Measurements from ENCODE around the gene IGF2BP2.
A peak's percentile ranks its signal among the peaks of the same experiment; 100 is the strongest.

IGF2BP2 gene

DNA sequence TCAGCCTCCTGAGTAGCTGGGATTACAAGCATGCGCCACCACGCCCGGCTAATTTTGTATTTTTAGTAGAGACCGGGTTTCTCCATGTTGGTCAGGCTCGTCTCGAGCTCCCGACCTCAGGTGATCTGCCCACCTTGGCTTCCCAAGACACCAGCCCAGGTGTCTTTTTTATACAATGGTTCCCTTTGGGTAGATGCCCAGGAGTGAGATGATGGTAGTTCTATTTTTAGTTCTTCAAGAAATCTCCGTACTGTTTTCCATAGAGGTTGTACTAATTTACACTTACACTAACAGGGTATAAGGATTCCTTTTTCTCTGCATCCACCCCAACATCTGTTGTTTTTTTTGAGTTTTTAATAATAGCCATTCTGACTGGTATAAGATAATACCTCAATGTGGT, 94.3 kb downstream of the IGF2BP2 start:
- no peak for DNase-seq

DNA sequence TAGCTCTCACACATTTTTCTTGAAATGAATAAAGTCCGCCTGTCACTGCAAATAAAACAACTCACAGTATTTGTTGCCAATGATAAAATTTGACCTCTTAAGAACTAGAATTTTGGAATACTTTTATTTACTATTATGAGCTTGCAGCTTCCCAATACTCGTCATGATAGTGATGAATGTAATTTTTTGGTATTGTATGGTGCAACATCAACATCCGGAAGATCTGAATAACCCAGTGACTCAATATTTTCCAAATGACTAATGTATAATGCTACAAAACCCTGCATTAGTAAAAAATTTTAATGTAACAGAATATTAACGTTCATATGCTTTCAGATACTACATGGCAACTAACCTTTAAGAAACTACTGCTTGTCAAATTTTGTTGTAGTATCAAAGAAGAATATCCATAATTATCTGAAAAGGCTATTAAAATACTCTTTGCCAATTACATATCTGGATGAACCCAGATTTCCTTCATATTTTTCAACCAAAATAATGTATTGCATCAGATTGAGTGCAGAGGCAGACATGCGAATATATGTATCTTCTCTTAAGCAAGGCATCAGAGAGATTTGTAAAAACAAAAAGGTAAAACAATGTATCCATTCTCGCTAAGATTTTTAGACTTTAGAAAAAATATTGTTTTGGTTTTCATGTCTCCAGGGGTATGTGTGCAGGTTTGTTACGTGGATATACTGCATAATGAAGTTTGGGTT, 95.3 kb downstream of the IGF2BP2 start:
- no peak for DNase-seq

DNA sequence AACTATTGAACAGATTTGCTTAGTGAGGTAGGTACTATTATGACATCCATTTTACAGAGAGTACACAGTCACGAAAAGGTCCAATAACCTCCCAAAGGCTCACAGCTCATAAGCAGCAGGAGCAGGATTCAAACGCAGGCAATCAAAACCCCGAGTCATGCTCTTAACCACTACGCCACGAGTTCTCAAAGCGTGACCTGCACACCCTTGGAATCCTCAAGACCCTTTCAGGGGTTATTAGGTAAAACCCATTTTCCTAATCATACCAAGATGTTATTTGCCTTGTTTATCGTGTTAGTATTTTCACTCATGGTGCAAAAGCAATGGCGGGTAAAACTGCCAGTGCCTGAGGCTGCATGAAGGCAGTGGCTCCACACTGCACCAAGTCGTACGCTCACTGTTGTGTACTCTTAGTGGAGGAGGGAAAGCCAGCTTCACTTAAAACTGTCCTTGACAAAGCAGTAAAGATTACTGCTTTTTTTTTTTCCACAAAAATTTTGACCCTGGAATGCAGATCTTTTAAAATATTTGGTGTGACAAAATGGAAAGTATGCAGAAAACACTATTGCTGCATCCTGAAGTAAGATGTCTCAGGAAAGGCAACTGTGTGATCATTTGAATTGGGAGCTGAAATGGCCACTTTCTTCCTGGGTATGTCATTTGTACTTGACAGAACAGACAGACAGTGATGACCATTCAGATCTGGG, 96.1 kb downstream of the IGF2BP2 start:
- DNase-seq = peak; percentile 63

DNA sequence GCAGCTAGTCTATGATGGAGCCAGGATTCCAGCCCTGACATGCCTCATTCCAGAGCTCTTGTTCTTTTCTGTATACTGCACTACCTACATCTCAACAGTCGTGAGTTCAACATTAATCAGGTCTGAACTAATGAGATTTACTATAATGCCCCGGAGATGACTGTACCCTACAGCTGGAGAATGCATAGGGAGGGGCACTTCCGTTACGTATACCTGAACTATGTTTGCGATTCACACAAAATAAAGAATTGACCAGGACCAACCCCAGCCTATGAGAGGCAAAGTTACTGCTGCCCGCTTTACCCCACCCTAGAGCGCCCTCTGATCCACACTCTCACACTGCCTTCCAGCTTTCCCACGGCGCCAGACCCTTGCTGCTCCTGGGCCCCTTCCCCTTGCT, 97.0 kb downstream of the IGF2BP2 start:
- DNase-seq = peak; percentile 91

DNA sequence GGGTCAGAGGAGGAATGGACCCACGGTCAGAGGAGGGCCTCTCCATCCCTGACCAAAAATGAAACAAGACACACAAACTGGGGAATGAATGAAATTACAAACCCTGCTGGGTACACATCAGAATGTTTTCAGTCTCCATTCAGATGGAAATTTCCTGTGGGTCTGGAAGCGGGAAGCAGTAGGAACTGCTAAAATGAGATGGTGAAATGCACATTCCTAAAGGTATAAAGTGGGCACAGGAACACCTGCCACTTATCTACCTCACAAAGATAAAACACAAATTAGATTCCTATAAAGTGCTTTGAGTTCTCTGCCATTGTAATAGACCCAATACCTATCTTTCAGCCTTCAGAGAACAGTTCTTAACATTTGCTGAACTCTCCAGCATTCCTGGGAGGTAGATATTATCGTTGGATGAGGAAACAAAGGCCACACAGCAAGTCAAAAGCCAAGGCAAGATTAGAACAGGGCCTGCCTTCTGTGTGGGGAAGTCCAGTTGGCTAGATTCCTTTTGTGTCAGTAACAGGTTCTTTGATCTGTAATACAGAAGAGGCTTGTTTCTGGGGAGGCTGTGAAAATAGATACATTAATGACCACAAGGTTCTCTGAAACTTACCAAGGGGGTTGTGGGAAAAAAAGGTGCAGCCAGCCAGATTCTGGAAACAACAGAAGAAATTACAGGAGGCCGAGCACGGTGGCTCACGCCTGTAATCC, 98.4 kb downstream of the IGF2BP2 start:
- DNase-seq = no peak

DNA sequence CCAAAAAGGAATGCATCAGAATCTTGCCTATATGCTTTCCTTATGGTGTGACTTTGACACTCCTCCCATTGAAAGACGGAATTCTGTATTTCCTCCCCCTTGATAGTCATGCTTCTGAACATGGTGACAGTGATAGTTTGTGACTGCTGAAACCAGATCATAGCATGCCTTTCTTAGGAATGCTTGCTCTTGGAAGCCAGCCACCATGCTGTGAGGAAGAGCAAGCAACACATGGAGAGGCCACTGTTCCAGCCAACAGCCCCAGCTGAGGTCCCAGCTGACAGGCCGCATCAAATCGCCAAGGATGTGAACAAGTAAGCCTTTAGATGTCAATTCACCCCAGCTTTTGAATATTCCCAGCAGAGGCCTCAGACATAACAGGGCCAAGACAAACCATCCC, 100.1 kb downstream of the IGF2BP2 start:
- no peak for DNase-seq

DNA sequence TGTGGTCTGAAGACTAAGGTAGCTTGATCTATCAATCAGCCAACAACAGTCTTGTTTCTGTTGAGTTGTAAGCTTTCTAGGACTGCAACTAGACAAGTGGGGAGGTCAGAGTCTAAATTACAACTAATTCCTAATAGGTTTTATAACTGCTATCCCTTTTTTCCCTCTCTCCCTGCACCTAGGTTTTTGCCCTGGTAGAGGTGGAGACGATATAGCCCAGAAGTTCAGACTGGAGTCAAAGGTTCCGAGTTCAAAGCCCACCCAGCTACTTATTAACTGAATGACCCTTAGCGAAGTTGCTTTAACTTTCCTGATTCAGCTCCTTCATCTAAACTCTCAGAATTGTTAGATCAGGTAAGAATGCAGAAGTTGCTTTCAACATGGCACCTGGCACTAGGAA, 100.6 kb downstream of the IGF2BP2 start:
- DNase-seq = no peak

DNA sequence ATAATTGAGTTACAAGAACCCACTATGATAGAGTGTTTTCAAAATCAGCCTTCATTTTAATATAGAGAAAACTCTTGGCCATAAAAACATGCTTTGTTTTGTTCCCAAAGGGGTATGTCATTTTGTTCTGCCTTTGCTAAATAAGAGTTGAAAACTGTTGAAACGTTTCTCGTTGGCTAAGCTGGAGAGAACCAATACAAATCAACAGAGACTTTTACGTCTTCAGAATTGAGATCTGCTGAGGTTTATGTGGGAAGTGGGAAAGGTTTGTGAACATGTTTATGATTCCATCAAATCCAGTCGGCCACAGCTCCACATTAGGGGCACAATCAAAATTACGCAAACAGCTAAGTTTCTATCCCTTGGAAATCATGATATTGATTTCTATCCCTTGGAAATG, 102.0 kb downstream of the IGF2BP2 start:
- no peak for DNase-seq

DNA sequence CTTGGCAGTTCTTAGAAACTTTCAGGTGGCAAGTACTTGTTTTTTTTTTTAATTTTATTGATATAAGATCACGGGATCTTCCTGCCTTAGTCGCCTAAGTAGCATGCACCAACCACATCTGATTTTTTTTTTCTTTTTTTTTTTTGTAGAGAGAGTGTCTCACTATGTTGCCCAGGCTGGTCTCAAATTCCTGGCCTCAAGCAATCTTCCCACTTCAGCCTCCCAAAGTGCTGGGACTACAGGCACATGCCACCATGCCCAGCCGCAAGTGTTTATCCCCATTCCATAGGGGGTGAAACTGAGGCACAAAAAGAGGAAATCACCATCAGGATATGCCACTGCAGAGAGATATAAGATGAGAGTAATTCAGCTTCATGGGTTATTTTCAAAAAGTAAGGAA, 102.9 kb downstream of the IGF2BP2 start:
- DNase-seq = no peak

DNA sequence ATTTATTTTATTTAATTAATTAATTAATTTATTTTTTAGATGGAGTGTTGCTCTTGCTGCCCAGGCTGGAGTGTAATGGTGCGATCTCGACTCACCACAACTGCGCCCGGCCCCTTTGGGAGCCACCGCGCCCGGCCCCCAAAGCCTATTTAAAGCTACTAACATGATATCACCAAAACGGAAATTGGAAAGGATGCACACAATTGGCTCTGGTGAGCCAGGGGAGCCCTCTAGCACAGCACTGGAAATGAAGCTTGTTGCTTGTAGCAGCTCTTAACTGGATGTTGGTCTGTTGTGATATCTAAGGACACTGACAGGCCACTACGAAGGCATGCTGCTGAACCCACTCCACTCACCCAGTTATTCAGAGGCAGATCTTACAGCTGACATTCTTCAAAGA, 104.5 kb downstream of the IGF2BP2 start:
- DNase-seq = no peak

DNA sequence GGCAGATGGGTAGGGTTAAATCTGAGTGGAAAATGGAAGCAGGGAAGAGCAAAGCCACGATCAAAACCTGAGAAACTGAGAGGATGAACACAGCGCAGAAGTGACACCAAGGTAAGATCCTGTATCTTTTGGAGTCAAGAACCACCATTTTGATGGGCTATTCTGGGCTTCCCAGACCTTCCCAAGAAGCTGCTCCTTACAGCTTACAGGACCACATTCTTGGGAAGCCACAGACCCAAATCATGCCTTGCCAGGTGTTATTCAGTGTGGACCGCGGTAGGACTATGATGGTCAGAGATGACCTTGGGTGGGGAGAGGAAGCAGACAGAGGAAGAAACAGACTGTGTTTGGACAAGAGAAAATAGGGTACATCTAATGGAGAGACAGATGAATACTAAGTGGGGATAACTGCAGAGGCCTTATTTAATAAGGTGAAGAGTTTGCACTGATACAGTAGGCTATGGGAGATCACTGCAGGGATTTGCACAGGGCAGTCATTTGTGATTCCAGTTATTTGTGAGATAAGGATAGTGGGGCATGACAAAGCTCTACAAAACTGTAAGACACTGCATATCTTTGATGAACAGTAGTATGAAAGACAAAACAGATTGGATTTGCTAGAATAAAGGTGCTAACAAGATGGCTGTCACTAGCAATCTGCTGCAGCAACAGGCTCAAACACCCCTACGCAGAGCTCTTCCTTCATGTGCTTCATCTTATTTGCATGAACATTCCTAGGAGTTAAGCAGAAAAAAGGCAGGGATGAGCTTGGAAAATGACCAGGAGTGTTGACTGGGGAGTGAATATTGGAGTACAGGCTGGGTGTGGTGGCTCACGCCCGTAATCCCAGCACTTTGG, 105.9 kb downstream of the IGF2BP2 start:
- no peak for DNase-seq

DNA sequence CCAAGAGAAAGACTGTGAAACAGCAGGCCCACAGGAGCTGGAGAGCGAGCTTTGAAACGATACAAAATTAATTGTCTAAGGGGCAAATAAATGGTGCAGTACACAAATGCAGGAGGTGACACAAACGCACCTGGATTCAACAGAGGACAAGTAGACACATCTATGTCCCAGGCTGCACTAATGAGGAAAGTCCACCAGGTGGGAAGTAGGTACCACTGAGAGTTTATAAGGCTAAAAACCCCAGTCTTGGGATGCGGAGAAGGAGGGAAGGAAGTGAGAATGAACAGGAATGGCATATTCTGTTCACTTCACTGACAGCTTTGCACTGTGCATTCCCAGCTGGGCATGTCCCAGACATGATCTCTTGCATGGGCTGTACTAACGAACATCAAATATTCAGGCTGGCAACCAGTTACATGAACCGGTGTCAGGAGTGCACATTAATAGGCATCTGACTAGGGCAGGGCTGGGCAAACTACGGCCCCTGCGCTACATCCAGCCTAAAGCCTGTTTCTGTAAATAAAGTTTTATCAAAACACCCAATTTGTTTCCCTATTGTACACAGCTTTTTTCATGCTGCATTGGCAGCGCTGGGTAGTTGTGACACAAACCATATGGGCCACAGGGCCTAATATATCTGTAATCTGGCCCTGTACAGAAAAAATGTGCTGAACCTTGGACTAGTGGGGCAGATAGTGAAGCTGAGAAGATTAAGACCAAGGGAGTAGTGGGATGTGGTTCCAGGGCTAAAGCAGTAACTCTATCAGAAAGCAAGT, 107.0 kb downstream of the IGF2BP2 start:
- DNase-seq = no peak

DNA sequence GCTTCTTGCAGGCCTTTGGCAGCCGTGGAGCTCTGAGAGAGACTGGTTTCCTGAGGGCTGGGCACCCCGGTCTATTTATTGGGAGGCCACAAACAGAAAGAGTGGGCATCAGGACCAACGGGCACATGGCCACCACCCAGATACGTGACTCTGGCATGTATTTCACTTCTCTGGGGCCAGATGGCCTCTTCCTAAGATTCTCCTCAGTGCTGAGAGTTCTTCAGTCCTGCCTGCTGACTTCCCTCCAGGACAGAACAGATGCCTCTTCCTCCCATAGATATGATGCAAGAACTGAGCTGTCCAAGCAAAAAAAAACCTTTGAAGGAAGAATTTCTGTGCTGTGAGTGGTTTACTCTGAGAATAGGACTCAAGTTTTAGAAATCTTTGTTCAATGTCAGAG, 107.7 kb downstream of the IGF2BP2 start:
- DNase-seq = no peak

DNA sequence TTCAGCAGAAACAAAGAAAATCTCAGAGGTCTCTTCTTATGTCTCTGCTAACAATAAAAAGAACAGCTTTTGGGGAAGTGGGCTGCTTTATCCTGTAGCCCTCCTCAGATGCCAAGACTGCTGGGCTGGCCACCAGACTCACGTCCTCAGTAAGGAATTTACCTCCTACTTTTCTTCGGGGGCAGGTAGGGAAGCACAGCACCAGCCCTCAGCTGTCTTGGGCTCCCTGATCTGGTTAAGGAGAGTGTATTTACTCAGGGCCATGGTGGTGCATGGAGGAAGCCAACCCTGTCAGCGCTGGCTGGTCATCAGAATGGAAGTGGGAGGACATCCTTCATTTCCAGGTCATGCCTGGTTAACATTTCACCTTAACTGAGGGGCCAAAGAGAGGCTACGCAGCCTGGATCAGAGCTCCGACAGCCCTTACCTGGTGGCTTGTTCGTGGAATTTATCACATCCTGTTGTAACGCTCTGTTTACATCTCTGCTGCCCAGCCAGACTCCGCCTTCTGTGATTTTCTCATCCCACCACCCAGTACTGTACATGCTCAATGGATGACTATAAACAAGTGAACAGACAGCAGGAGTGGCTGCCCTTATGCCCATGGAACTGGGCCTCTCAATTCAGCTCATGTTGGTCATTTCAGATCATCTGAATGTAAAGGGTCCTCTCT, 108.3 kb downstream of the IGF2BP2 start:
- DNase-seq = no peak

DNA sequence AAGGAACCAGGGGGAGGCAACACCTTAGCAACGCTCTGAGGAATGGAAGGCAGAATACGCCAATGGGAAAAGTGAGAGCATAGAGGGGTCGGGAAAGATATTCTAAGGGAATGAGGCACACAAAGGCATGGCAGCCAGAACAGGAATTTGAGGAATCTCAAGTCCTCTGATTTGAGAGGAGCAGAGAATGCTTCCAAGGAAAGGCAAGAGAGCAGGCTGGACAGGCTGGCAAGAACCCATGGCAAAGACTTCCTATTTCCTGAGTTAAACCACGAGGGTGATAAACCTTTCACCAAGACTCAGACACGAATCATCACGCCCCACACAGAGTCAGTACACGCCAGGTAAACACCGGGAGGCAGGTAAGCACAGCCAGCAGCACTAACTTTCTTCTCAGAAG, 109.8 kb downstream of the IGF2BP2 start:
- no peak for DNase-seq

DNA sequence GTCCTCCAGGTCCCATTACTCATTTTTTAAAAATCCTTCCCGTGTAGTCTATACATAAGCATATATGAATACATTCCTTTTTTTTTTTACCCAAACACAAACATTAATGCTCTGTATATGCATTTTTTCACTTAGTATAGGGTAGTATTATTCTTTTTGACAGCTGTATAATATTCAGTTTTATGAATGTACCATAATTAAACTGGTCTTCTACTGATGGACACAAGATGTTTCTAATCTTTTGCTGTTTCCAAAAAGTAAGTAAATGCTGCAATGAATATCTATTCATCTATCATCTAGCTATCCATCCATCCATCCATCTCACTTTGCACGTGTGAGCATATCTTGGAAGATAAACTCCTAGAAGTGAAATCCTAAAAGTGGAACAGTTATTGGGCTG, 110.8 kb downstream of the IGF2BP2 start:
- no peak for DNase-seq

DNA sequence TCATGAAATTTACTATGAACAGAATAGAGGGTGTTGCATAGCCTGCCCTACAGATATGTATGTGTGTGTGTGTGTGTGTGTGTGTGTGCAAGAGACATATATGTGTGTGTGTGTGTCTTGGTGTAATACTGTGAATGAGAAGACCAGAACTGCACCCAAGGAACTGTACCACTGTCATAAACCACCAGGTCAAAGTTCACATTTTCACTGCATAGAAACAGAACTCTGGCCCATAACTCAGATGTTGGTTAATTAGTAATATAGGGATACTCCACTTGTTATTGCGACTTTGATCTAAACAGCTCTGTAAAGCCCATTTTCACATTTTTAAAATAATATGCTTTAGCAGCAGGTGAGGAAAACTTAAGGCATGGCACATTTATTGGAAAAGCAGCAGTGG, 111.8 kb downstream of the IGF2BP2 start:
- DNase-seq = no peak

DNA sequence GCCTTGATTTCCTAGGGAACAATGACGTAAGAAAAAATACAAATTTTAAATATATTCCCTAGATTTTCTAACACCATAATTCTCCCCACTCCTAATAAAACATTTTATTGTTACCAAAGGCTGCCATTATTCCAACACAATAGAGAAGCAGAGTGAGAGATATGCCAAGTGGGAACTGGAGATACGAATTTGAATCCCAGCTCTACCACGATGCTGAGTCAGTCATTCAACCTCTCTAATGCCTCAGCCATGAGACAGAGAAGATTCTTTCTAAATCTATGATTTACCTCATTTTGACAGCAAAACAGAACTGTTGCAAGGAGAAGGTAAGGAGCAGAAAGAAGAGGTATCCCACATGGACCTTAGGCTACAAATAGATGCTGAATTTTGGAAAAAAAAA, 112.5 kb downstream of the IGF2BP2 start:
- no peak for DNase-seq

DNA sequence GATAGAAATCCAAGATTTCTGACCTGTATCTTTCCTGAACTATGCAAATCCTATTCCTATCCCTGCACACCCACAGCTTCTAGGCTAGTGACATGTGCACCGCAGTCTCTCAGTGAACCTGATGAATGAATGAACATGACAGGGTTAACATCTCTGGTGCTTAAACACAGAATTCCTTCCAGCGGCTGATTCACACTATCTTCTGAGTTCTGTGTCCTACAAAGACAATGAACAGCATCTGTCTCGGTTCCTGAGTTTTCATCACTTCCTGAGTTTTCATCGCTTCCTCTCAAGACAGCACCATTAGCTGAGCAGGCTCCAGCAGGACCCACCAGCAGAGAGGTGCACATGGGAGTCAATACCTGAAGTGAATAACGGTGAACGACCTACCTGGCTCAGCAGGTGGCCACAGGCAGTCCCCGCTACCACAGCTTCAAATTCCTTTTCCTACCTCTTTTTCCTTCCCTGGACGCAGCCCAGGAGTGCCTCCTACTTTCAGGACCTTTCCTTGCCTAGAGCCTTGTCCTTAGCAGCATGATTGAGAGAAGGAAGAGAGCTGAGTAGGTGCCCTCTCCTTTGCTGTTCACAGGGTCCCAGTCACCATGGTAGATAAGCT, 113.5 kb downstream of the IGF2BP2 start:
- no peak for DNase-seq

DNA sequence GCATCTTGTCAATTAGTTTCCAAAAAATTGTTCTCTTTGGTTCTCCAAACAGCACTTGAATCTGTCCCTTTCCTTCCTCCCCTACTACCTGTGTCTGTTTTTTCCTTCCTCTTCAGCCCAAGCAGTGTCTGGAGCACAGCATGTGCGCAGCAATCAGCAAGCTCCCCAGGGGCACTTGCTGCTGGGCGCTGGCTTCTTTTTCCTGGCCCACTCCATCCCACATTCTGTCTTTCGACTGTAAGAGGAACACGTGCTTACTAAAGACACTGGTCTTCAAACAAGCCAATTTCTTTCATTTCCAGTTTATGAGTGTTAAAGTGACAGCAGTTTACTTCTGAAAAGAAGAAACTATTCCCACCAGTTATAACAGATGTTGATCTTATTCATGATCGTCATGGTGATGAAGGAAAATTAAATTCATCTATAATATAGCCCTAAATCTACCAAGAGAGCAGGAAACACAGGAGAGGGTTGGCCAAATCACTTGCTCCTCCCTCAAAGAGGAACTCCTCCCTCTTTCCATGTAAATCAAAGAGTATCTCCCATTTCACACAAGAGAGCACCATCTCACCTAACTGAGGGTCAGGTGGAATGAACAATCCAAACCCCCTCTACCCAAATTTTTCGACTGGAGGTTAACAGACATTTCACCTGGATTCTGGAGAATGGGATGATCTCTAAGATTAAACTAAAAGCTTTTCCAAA, 115.4 kb downstream of the IGF2BP2 start:
- no peak for DNase-seq

DNA sequence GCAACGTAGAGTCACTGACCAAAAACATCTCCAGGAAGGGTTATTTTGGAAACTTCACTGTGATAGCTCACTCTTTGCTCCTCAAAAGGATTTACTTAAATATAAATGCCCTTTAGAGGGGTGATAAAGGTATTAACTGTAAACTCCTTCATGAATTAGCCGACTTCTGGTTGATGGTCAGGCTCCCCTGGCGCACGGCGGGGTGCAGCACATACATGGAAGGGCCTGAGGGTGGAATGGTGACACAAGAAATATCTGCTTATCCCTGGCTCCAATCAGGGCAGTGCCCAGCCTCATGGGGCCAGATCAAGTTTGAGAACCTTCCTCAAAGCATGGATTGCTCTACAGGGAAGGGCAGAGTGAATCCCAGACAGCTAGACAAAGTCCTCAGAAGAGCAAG, 116.5 kb downstream of the IGF2BP2 start:
- no peak for DNase-seq
